GM12875 (cell line): ENCODE data around the gene TSC2.

Experiments
- H3K4me3 ChIP-seq: one replicate; pipeline ENCODE4 v1.5.1; 2011; ENCODE audit warnings: low read depth, low read length, control low read depth
- TF ChIP-seq, protein P1 (sequence below): IDR thresholded peaks from 2 replicates; pipeline ENCODE4 v1.5.1; 2011; ENCODE audit warnings: low read depth, mild to moderate bottlenecking, control low read depth, inconsistent platforms, low read length, moderate library complexity, borderline replicate concordance; ENCODE audit not compliant: insufficient read depth

The TSC2 gene

DNA sequence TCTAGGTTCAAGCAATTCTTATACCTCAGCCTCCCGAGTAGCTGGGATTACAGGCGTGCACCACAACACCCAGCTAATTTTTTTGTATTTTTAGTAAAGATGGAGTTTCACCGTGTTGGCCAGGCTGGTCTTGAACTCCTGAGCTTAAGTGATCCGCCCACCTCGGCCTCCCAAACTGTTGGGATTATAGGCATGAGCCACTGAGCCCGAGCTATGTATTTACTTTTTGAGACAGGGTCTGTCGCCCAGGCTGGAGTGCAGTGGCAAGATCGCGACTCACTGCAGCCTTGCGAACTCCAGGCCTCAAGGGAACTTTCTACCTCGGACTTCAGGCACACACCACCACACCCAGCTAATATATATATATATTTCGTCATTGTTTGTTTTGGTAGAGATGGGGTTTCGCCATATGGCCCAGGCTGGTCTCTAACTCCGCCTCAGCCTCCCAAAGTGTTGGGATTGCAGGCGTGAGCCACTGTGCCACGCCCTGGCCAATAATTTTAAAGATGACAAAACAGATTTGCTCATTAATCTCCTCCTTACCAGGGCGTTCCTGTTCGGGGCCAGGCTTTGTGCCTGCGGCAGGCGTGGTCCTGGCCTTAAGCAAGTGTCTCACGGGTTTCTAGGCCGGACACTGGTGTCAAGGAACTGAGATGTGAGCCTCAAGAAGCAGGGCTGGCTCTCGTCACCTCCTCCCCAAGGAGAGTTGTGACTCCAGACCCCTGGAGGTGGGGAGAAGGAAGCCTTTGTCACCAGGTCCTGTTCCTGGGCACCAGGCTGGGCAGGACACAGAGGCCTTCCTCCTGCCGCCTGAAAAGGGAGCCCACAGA, 32.5 kb upstream of the TSC2 start:
- TF ChIP-seq, protein P1, sequence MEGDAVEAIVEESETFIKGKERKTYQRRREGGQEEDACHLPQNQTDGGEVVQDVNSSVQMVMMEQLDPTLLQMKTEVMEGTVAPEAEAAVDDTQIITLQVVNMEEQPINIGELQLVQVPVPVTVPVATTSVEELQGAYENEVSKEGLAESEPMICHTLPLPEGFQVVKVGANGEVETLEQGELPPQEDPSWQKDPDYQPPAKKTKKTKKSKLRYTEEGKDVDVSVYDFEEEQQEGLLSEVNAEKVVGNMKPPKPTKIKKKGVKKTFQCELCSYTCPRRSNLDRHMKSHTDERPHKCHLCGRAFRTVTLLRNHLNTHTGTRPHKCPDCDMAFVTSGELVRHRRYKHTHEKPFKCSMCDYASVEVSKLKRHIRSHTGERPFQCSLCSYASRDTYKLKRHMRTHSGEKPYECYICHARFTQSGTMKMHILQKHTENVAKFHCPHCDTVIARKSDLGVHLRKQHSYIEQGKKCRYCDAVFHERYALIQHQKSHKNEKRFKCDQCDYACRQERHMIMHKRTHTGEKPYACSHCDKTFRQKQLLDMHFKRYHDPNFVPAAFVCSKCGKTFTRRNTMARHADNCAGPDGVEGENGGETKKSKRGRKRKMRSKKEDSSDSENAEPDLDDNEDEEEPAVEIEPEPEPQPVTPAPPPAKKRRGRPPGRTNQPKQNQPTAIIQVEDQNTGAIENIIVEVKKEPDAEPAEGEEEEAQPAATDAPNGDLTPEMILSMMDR = no peak
- no peak overlapping the region for H3K4me3 ChIP-seq

DNA sequence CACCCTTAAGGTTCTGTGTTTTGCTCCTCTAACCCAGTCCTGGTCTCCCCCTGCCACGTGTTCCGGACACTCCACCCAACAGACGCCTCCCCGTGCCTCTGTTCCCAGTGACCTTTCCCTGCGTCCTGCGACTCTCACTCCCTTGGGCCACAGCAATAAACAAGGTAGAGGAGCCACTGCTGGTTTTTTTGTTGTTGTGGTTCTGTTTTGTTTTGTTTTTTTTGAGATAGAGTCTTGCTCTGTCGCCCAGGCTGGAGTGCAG, 31.9 kb upstream of the TSC2 start:
- no peak overlapping the region for H3K4me3 ChIP-seq
- TF ChIP-seq, protein P1 = no peak

DNA sequence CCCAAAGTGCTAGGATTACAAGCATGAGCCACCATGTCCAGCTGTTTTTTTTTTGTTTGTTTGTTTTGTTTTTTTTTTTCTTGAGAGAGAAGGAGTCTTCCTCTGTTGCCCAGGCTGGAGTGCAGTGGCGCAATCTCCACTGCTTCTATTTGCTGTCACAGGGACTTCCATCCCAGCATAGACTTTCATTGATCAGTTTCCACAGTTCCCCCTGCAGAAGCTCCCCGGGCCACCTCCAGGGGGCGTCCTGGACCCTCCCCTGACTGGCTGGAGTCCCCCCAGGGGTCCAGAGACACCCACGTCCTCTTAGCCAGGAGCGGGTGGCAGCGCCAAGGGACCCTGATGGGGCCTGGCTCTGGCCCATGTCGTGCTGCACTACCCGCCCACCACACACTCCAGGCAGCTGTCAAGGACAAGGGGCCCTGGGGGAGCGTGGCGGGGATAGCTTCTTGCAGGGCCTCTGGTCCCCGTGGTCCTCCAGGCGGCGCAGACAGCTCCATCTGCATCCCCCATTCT, 31.3 kb upstream of the TSC2 start:
- no peak overlapping the region for H3K4me3 ChIP-seq
- TF ChIP-seq, protein P1 = peak; percentile 65

DNA sequence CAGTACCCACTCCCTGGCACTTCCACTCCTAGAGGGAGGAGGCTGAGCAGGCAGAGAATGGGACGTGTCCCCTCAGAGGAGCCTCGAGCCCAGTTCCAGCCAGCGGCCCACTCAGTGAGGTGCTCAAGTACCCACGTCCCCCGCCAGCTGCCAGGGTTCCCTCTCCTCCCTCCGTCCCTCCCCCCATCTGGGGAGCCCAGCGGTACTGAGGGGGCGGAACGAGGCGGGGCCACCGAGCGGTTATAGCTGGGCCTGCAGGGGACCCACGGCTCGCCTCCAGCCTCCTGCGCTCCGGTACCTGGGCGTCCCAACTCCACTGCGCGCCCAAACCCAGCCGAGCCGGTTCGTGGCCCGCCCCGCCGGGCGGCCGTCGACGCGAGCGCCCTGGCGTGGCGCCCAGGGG, 28.3 kb upstream of the TSC2 start, which contains the start of gene NPW:
Gene NPW (plus strand): TSS at position 268 of the 403 bp plus-strand sequence.
- no peak within 1 kb of the TSS for H3K4me3 ChIP-seq
- TF ChIP-seq, protein P1 = no peak

DNA sequence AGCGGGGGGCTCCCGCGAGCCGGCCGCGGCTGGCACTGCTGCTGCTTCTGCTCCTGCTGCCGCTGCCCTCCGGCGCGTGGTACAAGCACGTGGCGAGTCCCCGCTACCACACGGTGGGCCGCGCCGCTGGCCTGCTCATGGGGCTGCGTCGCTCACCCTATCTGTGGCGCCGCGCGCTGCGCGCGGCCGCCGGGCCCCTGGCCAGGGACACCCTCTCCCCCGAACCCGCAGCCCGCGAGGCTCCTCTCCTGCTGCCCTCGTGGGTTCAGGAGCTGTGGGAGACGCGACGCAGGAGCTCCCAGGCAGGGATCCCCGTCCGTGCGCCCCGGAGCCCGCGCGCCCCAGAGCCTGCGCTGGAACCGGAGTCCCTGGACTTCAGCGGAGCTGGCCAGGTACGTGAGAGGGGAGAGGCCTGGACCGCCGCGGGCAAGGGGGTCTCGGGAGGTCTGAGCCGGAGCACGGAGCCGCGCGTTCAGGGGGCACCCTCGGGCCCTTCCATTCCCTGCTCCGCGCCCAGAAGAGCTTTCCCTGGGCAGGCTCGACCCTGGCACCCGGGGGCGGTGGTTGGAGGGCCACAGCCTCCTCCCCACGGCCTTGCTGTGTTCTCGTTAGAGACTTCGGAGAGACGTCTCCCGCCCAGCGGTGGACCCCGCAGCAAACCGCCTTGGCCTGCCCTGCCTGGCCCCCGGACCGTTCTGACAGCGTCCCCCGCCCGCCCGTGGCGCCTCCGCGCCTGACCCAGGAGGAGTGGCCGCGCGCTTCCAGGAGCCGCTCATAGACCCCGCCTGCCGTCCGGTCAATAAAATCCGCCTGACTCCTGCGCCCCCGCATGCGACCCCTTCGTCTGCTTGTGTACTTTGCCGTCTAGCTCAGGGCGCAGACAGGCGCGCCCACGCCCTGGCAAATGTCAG, 27.6 kb upstream of the TSC2 start:
- no peak overlapping the region for H3K4me3 ChIP-seq
- TF ChIP-seq, protein P1 = no peak

DNA sequence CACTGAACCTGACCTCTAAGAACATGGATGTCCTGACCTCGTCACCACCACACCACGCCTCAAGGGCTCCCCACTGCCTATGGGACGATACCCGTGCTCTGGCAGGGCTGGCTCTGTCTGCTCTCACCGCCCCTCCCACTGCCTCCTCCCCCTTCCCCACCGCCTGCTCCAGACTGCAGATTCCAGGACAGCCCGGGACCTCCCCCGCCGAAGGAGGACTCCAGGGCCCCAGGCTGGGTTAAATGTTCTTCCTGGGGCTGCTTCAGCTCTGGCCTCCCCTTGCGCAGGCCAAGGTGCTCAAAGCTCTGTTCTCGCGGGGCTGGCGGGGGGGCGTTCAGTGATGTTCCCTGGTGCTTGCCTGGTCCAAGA, 25.1 kb upstream of the TSC2 start:
- H3K4me3 ChIP-seq = no peak overlapping the region
- TF ChIP-seq, protein P1 = no peak
